ENCODE data around the gene TSHZ2. TPM values are rescaled to one million over a fixed set of nuclear protein-coding genes. Genes with fewer than 3 reads are reported as not detected.
"Not testable (repeated sequence)": the region's sequence is repeated elsewhere in the genome, so short reads cannot be mapped to it uniquely, and the experiment has no call there.

TSHZ2 gene
- total RNA-seq, 1 donor from 2014 or later: 10.3 TPM

DNA sequence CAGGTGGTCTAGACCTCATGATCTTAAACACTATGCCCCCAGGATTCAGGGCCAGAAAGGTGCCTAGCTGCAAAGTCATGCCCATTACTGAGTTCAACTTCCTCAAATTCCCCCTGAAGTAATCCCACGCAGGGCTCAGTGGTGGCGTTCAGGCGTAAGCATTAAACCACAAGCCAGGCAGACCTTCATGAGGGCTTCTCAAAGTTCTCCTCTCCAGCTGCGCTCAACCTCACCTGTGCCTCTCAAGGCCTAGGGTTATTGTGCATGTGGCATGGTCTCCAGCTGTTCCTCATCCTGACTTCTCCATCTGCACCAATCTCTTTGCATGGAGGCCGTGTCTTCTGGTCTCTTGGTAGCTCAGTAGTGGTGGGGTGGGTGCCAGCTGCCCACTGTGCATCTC lies 113.6 kb downstream of the TSHZ2 start:
- ATAC-seq: no peak

DNA sequence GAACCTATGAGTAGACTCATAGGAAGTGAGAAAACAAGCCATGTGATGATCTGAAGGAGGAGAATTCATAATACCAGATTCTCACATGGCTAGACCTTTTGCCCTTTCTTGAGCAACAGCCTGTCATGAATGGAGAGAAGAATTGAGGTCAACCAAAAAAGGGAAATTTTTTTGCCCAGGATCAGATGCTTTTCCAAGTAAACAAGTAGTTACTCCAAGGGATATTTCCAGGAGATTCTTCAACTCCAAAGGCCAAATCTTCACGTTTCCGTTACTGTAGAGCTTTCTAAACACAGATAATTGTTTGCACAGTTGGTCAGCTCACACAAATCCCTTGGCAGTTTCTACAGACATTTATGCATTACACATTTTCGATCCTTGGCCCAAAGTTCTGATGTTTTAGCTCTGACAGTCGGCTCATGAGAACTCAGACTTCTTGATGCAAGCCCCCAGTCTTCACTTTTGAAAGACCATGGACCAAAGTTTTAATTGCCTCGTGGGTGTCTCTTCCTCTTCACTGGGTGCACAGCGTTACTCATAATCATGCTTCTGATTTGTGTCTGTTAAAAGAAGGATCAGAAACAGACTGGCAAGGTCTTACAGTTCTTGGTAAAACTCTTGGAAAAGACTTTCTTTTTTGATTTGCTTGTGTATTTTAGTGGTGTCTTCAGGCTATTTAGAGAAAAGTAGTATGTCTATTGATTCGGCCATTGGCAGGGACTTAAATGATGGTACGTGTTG lies 115.0 kb downstream of the TSHZ2 start:
- ATAC-seq: no peak

DNA sequence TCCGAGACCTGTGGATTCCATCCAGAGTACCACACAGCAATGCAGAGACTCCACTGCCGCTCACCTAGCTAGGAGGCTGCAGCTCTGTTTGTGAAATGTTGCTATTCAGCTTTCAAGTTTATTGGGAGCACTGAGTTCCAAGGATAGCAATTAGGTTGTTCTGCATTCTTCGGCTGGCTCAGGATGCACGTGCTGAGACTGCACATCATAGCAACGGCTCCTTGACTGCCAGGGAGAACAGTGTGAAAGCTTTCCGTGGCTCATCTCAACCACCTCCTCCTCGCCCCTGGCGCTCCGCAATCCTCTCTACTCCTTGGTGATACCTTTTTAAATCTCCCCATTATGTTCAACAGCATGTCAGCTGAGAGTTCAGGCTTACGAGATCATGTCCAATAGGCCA lies 116.6 kb downstream of the TSHZ2 start:
- ATAC-seq: no peak

DNA sequence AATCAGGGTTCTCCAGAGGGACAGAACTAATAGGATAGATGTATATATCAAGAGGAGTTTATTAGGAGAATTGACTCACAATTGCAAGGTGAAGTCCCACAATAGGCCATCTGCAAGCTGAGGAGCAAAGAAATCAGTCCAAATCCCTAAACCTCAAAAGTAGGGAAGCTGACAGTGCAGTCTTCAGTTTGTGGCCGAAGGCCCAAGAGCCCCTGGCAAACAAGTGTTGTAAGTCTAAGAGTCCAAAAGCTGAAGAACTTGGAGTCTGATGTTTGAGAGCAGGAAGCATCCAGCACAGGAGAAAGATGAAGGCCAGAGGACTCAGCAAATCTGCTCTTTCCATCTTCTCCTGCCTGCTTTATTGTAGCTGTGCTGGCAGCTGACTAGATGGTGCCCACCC lies 117.7 kb downstream of the TSHZ2 start:
- not testable (repeated sequence) for ATAC-seq

DNA sequence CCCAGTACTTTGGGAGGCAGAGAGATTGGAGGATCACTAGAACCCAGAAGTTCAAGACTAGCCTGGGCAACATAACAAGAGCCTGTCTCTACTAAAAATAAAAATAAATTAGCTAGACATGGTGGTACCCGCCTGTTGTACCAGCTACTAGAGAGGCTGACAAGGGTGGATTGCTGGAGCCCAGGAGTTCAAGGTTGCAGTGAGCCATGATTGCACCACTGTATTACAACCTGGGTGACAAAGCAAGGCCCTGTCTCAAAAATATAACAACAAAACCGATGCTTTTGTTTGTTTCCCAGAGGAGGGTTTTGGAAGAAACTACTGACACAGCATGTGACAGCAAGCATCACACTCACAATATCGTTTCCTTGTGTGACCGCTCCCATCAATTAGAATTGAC lies 119.6 kb downstream of the TSHZ2 start:
- no peak for ATAC-seq

DNA sequence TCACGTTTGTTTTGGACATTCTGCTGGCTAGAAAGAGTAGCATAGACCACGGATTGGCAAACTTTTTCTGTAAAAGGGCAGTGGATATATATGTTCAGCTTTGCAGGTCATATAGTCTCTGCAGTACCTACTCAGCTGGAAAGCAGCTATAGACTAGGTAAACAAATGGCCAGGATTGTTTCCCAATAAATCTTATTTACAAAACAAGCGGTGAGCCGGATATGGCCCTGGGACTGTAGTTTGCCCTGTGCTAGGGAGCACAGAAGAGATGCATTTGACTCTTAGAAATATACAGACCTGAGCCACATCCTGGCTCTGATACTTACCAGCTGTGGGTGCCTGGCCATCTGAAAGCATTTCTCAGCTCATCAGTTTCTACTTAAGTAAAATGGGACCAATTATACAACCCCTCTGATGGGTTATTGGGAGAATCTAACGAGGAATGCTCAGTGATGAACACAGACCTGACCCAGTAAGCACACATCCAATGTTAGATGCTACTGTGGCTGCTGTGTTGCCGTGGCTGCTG lies 120.7 kb downstream of the TSHZ2 start:
- no peak for ATAC-seq

DNA sequence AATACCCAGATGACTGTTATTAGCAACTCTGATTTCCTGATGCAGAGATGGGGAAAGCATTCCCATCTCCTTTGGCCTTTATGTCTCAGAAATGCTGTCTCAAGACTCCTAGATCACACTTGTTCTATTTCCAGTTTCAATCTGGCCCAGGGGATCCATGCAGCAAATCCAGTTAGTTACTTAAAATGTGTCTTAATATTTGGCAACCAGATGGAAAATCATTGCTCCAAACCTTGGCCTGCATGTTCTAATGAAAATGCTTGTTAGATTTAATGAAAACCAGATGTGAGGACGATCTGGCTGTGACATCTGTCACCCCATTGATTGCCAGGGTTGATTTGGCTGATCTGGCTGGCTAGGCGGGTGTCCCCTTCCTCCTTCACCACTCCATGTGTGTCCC lies 125.2 kb downstream of the TSHZ2 start:
- ATAC-seq: no peak

DNA sequence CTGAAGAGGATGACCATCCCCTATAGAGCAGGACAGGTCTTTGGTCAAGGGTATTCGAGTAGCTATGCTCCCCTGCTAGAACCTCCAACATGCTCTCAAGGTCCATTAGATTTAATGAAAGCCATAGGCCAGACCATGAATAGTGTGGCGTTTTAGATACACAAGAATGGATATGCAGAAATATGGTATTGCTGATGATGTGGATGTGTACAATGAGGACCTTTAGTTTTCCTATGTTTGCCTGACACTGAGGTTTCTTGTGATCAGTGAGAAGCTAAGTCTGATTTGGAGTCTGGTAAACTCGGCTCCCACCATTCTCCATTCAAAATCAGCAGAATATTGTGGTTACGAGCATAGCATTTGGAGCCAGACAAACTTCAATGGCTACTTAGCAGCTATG lies 125.6 kb downstream of the TSHZ2 start:
- ATAC-seq: no peak

DNA sequence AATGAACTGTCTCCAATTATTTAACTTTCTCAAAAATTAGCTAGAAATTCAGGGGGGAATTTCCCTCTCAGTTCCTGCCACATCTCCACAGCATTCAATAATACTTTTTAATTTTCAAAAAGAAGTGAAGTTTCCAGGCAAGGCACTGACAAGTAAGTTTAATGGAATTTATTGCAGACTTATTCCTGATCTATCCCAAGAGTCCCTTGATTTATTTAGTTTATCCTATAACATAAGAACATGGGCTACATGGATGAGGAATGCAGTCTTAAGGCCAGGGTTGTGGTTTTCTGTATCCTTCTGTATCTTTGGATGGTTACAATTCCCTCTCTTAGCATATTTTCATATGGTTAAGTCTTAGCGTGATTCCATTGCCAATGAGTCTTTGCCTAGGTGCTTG lies 126.5 kb downstream of the TSHZ2 start:
- ATAC-seq: no peak

DNA sequence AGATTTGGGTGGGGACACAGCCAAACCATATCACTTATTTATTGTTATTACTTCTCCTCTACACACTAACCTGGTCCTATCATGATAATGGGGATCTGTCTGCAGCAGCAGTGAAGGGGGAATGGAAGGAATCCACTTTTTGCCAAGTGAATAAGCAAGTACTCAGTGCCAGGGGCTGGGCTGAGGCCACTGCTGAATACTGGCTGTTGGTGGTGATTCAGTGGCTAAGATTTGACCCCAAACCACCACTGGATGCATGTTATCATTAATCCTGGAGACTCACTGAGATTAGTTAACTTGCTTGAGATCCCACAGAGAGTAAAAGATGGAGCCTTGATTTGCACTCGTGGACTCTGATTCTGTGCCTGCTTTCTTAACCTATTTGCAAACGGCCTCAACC lies 127.7 kb downstream of the TSHZ2 start:
- ATAC-seq: no peak

DNA sequence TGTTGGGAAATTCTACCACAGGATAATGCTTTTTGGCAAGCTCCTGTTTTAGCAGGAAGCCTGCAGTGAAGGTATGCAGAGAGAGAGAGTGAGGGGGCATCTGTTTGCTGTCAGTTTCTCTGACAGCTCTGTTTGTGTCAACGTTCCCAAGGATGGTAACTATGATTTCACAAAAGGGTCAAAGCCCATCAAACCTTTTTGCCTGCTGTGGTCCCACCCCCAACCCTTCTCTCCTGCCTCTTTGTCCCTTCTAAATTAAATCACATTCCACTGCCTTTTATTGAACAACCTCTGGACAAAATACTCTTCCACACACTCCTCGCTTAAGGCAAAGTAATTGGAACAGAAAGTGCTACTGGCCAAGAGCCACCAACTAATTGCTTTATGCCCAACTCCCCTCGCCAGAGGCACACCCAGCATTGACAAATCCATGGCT lies 128.3 kb downstream of the TSHZ2 start:
- ATAC-seq: no peak

DNA sequence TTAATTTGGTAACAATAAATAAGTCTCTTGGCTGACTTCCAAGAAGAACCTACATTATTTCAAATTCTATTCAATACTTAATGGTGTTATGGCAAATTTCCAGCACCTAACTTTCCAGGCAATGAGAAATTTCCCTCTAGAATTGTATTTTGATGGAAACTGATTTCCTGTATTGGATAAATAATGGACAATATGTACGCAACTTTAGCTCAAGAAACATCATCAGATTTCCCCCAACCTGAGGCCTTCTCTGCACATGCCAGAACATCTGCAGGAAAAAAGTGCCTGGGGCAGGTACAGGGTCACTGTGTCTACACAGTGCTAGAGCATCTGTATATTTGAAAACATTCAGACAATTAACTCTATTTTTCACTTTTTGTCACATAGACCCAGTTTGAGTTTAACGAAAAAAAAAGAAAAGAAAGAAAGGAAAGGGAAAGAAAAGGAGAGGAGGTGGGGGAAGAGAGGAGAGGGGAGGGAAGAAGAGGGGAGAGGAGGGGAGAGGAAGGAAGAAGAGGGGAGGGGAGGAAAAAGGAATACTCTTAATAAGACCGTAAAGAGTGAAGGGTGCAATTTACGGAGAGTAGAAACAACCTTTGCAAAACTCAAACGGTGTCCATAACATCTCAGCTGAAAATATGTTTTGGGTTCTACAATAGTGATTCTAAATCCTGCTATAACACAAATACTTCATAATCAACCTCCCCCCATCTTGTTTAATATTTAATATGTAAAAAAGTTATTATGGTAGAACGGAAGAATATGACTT lies 130.0 kb downstream of the TSHZ2 start:
- ATAC-seq: no peak

DNA sequence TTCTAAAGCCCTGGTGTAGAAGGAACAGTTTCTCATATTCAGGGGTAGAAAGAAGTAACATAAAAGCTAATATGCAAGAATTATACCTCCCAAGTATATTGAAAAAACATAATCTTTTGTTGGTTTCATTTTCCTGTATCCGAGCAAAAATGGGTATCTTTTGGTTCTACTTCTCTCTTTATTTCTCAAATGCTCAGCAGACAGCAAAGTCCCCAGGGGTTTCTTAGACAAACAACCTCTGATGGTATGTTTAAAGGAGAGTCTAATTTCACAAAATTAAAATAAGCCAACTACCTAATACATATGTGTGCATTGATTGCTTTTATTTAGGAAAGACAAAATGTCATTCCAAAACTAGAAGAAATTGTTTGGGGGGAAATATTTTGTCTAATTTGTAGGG lies 131.0 kb downstream of the TSHZ2 start:
- no peak for ATAC-seq

DNA sequence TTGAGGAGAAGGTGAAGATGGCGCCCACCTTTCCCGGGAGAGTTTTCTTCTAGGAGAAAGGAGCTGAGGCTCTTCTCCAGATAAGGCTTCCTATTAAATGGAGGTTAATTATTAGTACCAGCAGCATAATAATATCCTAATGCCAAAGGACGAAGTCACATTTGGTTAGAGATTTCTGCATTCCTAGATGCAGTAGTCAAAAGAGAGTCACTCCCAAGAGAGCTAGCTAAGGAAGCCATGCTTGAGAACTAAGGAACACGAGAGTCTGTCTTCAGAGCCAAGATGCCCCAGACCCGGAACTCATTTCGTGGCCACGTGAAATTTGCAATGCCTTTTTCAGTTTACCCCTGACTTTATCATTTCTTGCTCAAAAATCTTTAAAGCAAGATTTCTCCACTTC lies 132.7 kb downstream of the TSHZ2 start:
- ATAC-seq: no peak

DNA sequence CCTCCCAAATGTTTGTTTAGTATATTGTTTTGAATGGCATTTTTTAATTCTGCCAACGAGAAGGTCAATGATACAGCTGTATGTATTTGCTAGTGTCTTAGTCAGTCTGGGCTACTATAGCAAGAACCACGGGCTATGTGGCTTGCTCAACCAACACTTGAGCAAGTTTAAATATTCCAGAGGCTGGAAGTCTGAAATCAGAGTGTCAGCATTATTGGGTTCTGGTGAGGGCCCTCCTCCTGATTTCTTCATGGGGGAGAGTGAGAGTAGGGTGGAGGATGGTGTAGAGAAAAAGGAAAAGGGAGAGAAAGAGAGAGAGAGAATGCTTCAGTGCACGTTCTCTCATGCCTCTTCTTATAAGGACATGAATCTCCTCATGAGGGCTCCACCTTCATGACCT lies 144.6 kb downstream of the TSHZ2 start:
- ATAC-seq: no peak

DNA sequence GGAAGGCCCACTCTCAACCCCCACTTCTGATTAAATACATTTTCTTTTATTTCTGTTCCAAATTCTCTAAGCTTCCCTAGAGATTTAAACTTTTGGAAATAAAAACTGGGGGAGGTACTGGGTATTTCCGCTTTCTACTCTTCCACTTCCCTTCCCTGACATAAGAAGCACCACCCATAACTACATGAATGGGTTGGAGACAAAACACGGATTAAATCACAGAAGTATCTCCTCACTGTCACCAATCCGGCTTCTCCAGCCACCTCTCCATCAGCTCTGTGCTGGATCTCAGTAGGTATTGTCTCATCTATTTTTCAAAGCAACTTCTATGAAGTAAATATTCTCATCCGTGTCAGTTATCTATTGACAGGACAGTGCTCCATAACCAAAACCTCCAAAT lies 150.7 kb downstream of the TSHZ2 start:
- no peak for ATAC-seq

DNA sequence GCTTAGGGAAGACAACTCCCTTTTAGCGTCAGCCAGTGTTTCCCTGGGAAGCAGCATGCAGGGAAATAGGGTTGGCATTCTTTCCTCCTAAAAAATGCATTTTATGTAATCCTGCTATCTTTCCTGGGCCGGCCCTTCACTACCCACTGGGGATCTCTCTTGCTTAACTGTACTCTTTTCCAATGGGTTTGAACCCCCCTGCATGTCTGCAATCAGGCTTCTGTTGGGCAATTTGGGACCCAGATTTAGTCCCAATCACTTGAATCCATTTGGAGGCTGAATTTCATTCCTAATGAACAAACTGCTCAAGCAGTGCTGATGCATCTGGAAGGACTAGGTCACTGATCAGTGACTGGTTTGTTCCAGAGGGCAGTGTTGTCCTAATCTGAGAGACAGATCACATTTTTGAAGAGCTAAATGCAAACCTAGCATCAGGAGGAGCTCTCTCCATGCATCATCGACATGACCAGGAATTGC lies 152.0 kb downstream of the TSHZ2 start:
- ATAC-seq: no peak

DNA sequence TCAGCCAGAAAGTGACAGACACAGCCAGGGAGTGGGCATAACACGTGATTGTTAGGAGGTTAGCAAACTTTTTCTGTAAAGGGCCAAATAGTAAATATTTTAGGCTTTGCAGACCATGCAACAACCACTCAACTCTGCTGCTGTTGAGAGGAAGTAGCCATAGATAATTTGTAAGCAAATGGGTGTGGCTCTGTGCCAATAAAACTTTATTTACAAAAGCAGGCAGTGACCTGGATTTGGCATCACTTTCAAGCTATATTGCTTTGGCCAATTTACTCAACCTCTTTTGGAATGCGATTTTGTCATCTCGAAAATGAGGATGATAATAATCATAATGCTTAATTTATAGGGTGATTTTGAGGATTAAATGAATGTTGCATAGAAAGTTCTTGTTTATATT lies 152.6 kb downstream of the TSHZ2 start:
- ATAC-seq: no peak

DNA sequence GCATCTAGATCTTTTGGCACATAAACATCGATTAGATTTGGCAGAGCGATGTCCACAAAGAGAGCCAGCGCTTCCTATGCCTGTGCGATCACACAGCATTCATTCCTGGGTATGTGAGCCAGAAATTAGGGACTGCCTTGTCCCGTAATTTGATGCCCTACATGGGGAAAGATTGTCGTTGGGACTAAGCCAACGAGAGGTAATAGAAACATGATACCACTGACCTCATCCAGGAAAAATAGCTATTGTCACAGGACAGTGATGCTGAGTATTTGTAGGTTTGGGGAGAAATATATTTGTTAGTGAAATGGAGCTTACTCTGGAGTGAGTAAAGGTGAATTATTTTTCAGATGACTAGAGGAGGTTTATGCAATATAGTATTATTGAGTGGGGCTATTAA lies 154.0 kb downstream of the TSHZ2 start:
- no peak for ATAC-seq

DNA sequence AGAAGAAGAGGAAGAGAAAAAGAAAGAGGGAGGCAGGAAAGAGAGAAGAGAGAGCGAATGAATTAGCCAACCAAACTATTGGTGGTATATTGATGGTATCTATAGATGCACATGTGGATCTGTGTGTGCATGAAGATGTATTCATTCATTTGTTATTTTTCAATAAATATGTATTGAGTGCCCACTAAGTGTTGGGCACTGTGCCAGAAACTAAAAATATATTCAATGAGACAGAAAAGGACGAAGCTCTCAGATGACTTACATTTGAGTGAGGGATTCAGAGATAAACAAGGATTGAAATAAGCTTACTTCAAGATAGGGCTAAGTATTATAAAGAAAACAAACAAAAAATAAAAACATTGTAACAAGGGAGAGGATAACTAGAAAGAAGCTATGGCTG lies 154.9 kb downstream of the TSHZ2 start:
- no peak for ATAC-seq

DNA sequence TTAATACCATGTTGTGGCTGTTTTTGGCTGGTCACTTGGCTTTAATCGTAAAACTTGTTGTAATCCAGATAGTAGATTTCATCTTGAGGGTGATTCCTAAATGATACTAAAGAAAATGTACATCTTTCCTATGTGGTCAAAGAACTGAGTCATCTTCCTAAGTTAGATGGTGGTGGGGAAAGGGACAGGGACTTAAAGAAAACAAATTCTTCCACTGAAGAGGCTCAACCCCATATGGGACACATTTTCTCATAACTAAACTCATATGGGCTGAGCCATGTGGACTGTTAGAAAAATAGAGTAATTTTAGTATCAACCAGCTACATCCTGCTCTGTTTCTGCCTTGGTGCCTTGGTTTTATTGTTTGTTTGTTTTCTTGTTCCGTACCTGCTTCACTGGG lies 155.8 kb downstream of the TSHZ2 start:
- no peak for ATAC-seq

DNA sequence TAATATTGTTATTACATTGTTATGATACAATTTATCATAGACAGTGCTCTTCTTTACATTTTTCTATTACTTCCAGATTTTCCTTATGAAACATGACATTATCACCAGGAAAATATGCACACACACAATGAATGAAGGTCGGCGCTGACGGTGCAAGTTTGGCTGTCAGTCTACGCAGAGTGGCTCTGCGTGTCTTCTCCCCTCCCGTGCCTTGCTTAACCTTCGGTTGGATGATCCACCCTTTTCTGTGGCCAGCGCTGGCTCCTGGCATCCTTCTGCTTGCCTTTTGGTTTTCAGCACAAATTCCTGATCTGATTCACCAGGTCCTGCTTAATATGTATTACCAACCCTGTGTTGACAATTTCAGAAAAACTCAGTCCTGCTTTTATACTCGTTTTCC lies 157.4 kb downstream of the TSHZ2 start:
- no peak for ATAC-seq

DNA sequence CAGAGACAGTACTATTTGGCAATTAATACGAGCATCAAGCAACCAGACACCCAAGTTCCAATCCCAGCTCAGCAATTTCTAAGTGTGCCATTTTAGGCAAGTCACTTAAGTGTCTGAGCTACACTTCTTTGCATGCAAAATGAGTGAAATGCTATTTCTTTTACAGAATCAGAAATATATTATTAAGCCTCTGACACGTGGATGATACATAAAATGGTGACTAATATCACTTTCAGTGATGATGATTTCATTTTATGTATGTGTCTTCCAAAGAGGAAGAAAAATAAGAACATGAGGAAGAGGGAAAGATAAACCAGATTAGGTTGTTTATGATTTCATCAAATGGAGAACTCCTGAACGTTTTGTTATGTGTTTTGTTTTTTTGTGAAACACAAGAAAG lies 158.6 kb downstream of the TSHZ2 start:
- no peak for ATAC-seq

DNA sequence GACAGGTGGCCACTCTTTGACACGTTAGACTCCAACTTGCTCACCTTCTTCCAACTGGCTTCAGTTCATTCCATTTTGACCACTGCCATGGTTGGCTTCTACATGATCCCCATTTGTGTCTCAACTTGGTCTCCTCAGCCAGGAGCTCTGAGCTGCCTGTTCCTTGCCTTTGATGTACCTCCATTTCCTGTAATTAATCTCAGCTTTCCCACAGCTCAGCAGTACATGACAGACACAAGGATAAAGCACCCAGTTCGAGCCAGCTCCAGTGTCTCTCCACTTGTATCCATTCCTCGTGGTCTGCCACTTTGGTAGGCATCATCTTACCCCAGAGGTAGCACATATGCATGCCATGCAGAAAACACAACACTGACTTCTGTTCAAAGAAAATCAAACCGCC lies 161.0 kb downstream of the TSHZ2 start:
- ATAC-seq: no peak

All from esophagus mucosa (tissue), 1 donor.